IgD-negative memory B cell (primary cell): ENCODE data around the gene IP6K3. TPM values are rescaled to one million over a fixed set of nuclear protein-coding genes. Genes with fewer than 3 reads are reported as not detected.
A peak's percentile ranks its signal among the peaks of the same experiment; 100 is the strongest.

Experiments
- H3K27ac Mint-ChIP-seq, 3 donors: one replicate each; pipeline ENCODE4 v1.8.0; 2020 to 2022; ENCODE audit warnings: mild to moderate bottlenecking in 3 of 3, mixed read lengths in 3 of 3, moderate library complexity in 1 of 3
- H3K27me3 Mint-ChIP-seq: one replicate; pipeline ENCODE4 v1.8.0; 2021; ENCODE audit warnings: mixed read lengths
- H3K36me3 Mint-ChIP-seq: one replicate; pipeline ENCODE4 v1.8.0; 2020; ENCODE audit warnings: mild to moderate bottlenecking, mixed read lengths
- H3K4me1 Mint-ChIP-seq, 3 donors: one replicate each; pipeline ENCODE4 v1.8.0; 2020 to 2022; ENCODE audit warnings: mixed read lengths in 3 of 3, mild to moderate bottlenecking in 1 of 3
- H3K4me3 Mint-ChIP-seq, 4 donors: one replicate each; pipeline ENCODE4 v1.8.0; 2020 to 2022; ENCODE audit warnings: mild to moderate bottlenecking in 4 of 4, mixed read lengths in 4 of 4, moderate library complexity in 3 of 4
- H3K9me3 Mint-ChIP-seq, 3 donors: one replicate each; pipeline ENCODE4 v1.8.0; 2020 to 2021; ENCODE audit warnings: mixed read lengths in 3 of 3, mild to moderate bottlenecking in 1 of 3
- polyA plus RNA-seq: library from polyadenylated mRNA; unstranded; fragments of 300-500 nt; fragmentation: Illumina TruSeq; gene quantifications from one replicate; pipeline ENCODE4 v1.2.3, GENCODE V29; 2021

Gene IP6K3
- polyA plus RNA-seq, 1 donor from 2014 or later = not detected

- Mint-ChIP-seq H3K27me3 (no peaks in the 10 kb centered on the region), H3K9me3 (no peaks in the 10 kb centered on the region), H3K4me1 (peaks cover 0 to 2% (median 0%) of the 10 kb centered on the region in 3 donors), H3K36me3 (peaks cover 5% of the 10 kb centered on the region), H3K27ac (peak overlapping the region in 2 of 3 donors; percentile 23 to 57), H3K4me3 (no peak overlapping the region)
Measured at GRCh38 chr6:33676416-33677142, 70.1 kb downstream of the IP6K3 start.

GRCh38 chr6:33675968-33676367 is 70.7 kb downstream of the IP6K3 start:
- no peaks in the 10 kb centered on the region for H3K27me3 Mint-ChIP-seq
- H3K4me3 Mint-ChIP-seq = no peak overlapping the region
- H3K36me3 Mint-ChIP-seq = peaks cover 5% of the 10 kb centered on the region
- H3K27ac Mint-ChIP-seq = peak overlapping the region in 1 of 3 donors; percentile 57
- no peaks in the 10 kb centered on the region for H3K9me3 Mint-ChIP-seq
- H3K4me1 Mint-ChIP-seq = peaks cover 0 to 2% (median 0%) of the 10 kb centered on the region in 3 donors

- Mint-ChIP-seq H3K4me3 (no peak overlapping the region), H3K9me3 (no peaks in the 10 kb centered on the region), H3K27me3 (no peaks in the 10 kb centered on the region), H3K27ac (peak overlapping the region in 1 of 3 donors; percentile 66), H3K36me3 (peaks cover 8% of the 10 kb centered on the region), H3K4me1 (peaks cover 0 to 10% (median 6%) of the 10 kb centered on the region in 3 donors)
Measured at GRCh38 chr6:33673851-33674250, 72.9 kb downstream of the IP6K3 start.

- no peaks in the 10 kb centered on the region for H3K9me3 Mint-ChIP-seq
- H3K4me3 Mint-ChIP-seq = no peak overlapping the region
- no peaks in the 10 kb centered on the region for H3K27me3 Mint-ChIP-seq
- H3K27ac Mint-ChIP-seq = no peak overlapping the region
- H3K36me3 Mint-ChIP-seq = peaks cover 14% of the 10 kb centered on the region
- H3K4me1 Mint-ChIP-seq = peaks cover 0 to 17% (median 12%) of the 10 kb centered on the region in 3 donors
Measured at GRCh38 chr6:33672808-33673207, 73.9 kb downstream of the IP6K3 start.

- no peak overlapping the region for H3K27ac Mint-ChIP-seq
- H3K27me3 Mint-ChIP-seq = no peaks in the 10 kb centered on the region
- H3K4me1 Mint-ChIP-seq = peaks cover 0 to 17% (median 12%) of the 10 kb centered on the region in 3 donors
- H3K4me3 Mint-ChIP-seq = no peak overlapping the region
- peaks cover 14% of the 10 kb centered on the region for H3K36me3 Mint-ChIP-seq
- H3K9me3 Mint-ChIP-seq = no peaks in the 10 kb centered on the region
Measured at GRCh38 chr6:33671744-33672072, 75.0 kb downstream of the IP6K3 start.

Other genes starting within 250 kb of the IP6K3 start
- gene BAK1, start 166.6 kb downstream of the IP6K3 start, polyA plus RNA-seq = 40.6 TPM
- 6.7 TPM for gene ITPR3, start 125.6 kb downstream of the IP6K3 start, polyA plus RNA-seq
- gene UQCC2, start 35.2 kb downstream of the IP6K3 start, polyA plus RNA-seq = 45.2 TPM
- gene LEMD2, start 42.2 kb upstream of the IP6K3 start, polyA plus RNA-seq = 37.7 TPM
- gene MLN, start 57.1 kb upstream of the IP6K3 start, polyA plus RNA-seq = not detected